Thymus (tissue), 11 donors: ENCODE data around the gene ARHGAP10. TPM values are rescaled to one million over a fixed set of nuclear protein-coding genes. Genes with fewer than 3 reads are reported as not detected.

Source experiments
- DNase-seq, 9 donors: peaks; one replicate each; pipeline ENCODE4 v3.0.0-alpha.2; 2013; ENCODE audit warnings: low spot score in 9 of 9, low read depth in 6 of 9, missing footprints in 1 of 9
- H3K27ac ChIP-seq, 2 donors: one replicate each; pipeline ENCODE4 v1.5.1; 2013; ENCODE audit warnings: control low read depth in 1 of 2, low read depth in 1 of 2, low read length in 1 of 2, mild to moderate bottlenecking in 1 of 2, moderate library complexity in 1 of 2
- H3K27me3 ChIP-seq, 2 donors: one replicate each; pipeline ENCODE4 v1.5.1; 2013; ENCODE audit warnings: low read length in 1 of 2; ENCODE audit not compliant: control insufficient read depth in 2 of 2, insufficient read depth in 1 of 2
- H3K36me3 ChIP-seq, 2 donors: one replicate each; pipeline ENCODE4 v1.5.1; 2013; ENCODE audit warnings: low read length in 1 of 2, mild to moderate bottlenecking in 1 of 2, moderate library complexity in 1 of 2; ENCODE audit not compliant: control insufficient read depth in 2 of 2, insufficient read depth in 2 of 2
- H3K4me1 ChIP-seq, 2 donors: one replicate each; pipeline ENCODE4 v1.5.1; 2013; ENCODE audit warnings: low read length in 2 of 2; ENCODE audit not compliant: control insufficient read depth in 2 of 2, insufficient read depth in 2 of 2
- H3K4me3 ChIP-seq, 2 donors: one replicate each; pipeline ENCODE4 v1.5.1; 2013; ENCODE audit warnings: low read length in 2 of 2, control low read depth in 1 of 2, mild to moderate bottlenecking in 1 of 2
- H3K9me3 ChIP-seq, 2 donors: one replicate each; pipeline ENCODE4 v1.5.1; 2013; ENCODE audit warnings: low read length in 1 of 2, mild to moderate bottlenecking in 1 of 2; ENCODE audit not compliant: control insufficient read depth in 2 of 2, insufficient read depth in 1 of 2
- WGBS: extraction: QIAGEN DNeasy Blood & Tissue Kit; methylation state at CpG from one replicate; pipeline ENCODE4 v1.1.7; 2013; 5-methylcytosine and 5-hydroxymethylcytosine counted together
- polyA plus RNA-seq: library from polyadenylated mRNA; stranded (reverse); fragments of 200-250 nt; gene quantifications from one replicate; pipeline ENCODE4 v1.2.3, GENCODE V29; 2013
- total RNA-seq: library from RNA; stranded (reverse); fragments of 120-200 nt; gene quantifications from one replicate; pipeline ENCODE4 v1.2.4, GENCODE V29; 2013
- donor health status: healthy.

The ARHGAP10 gene
- total and polyA plus RNA-seq, 2 donors: 11.8 to 13.4 TPM

GRCh38 chr4:147942729-147943128, 210.8 kb downstream of the ARHGAP10 start:
- WGBS: 73% methylated on average over 5 of the region's 5 CpGs
- H3K9me3 ChIP-seq: no peaks in the 10 kb centered on the region
- H3K4me3 ChIP-seq: no peak overlapping the region
- H3K27ac ChIP-seq: no peak overlapping the region
- no peaks in the 10 kb centered on the region for H3K27me3 ChIP-seq
- DNase-seq: no peak
- no peaks in the 10 kb centered on the region for H3K4me1 ChIP-seq
- no peaks in the 10 kb centered on the region for H3K36me3 ChIP-seq

- Histone ChIP-seq H3K4me1 (no peaks in the 10 kb centered on the region), H3K9me3 (no peaks in the 10 kb centered on the region), H3K36me3 (no peaks in the 10 kb centered on the region), H3K27ac (no peak overlapping the region), H3K27me3 (no peaks in the 10 kb centered on the region), H3K4me3 (no peak overlapping the region)
- 83% methylated on average over 3 of the region's 3 CpGs for WGBS
- no peak for DNase-seq
These were observed 211.3 kb downstream of the ARHGAP10 start for GRCh38 chr4:147943159-147943638.

GRCh38 chr4:147944249-147944648, 212.4 kb downstream of the ARHGAP10 start:
- 77% methylated on average over 1 of the region's 1 CpG for WGBS
- Histone ChIP-seq H3K36me3 (no peaks in the 10 kb centered on the region), H3K27ac (no peak overlapping the region), H3K9me3 (no peaks in the 10 kb centered on the region), H3K4me3 (no peak overlapping the region), H3K4me1 (no peaks in the 10 kb centered on the region), H3K27me3 (no peaks in the 10 kb centered on the region)
- peak in 1 of 9 donors; percentile 3 for DNase-seq

- H3K4me3 ChIP-seq: no peak overlapping the region
- H3K4me1 ChIP-seq: no peaks in the 10 kb centered on the region
- no peaks in the 10 kb centered on the region for H3K9me3 ChIP-seq
- DNase-seq: no peak
- WGBS: 97% methylated on average over 10 of the region's 10 CpGs
- H3K27ac ChIP-seq: no peak overlapping the region
- H3K27me3 ChIP-seq: no peaks in the 10 kb centered on the region
- H3K36me3 ChIP-seq: no peaks in the 10 kb centered on the region
These were observed 212.9 kb downstream of the ARHGAP10 start for GRCh38 chr4:147944670-147945260.

GRCh38 chr4:147948336-147948735, 216.4 kb downstream of the ARHGAP10 start:
- WGBS: 98% methylated on average over 5 of the region's 5 CpGs
- H3K27me3 ChIP-seq: no peaks in the 10 kb centered on the region
- H3K36me3 ChIP-seq: no peaks in the 10 kb centered on the region
- no peak overlapping the region for H3K4me3 ChIP-seq
- H3K27ac ChIP-seq: no peak overlapping the region
- H3K4me1 ChIP-seq: no peaks in the 10 kb centered on the region
- no peaks in the 10 kb centered on the region for H3K9me3 ChIP-seq
- no peak for DNase-seq

- no peaks in the 10 kb centered on the region for H3K9me3 ChIP-seq
- no peaks in the 10 kb centered on the region for H3K36me3 ChIP-seq
- H3K4me1 ChIP-seq: no peaks in the 10 kb centered on the region
- no peaks in the 10 kb centered on the region for H3K27me3 ChIP-seq
- no peak for DNase-seq
- 98% methylated on average over 1 of the region's 1 CpG for WGBS
- no peak overlapping the region for H3K4me3 ChIP-seq
- H3K27ac ChIP-seq: no peak overlapping the region
These were observed 218.4 kb downstream of the ARHGAP10 start for GRCh38 chr4:147950261-147950660.

- Histone ChIP-seq H3K27me3 (no peaks in the 10 kb centered on the region), H3K4me3 (no peak overlapping the region), H3K9me3 (no peaks in the 10 kb centered on the region), H3K4me1 (no peaks in the 10 kb centered on the region), H3K27ac (no peak overlapping the region), H3K36me3 (no peaks in the 10 kb centered on the region)
- WGBS: 28% methylated on average over 2 of the region's 2 CpGs
- no peak for DNase-seq
These were observed 219.0 kb downstream of the ARHGAP10 start for GRCh38 chr4:147950841-147951240.

- DNase-seq: no peak
- 96% methylated on average over 2 of the region's 2 CpGs for WGBS
- no peaks in the 10 kb centered on the region for H3K36me3 ChIP-seq
- H3K4me1 ChIP-seq: no peaks in the 10 kb centered on the region
- no peak overlapping the region for H3K27ac ChIP-seq
- no peaks in the 10 kb centered on the region for H3K27me3 ChIP-seq
- no peaks in the 10 kb centered on the region for H3K9me3 ChIP-seq
- no peak overlapping the region for H3K4me3 ChIP-seq
These were observed 223.0 kb downstream of the ARHGAP10 start for GRCh38 chr4:147954850-147955249.

- 91% methylated on average over 4 of the region's 4 CpGs for WGBS
- H3K27me3 ChIP-seq: no peaks in the 10 kb centered on the region
- no peak overlapping the region for H3K27ac ChIP-seq
- no peaks in the 10 kb centered on the region for H3K36me3 ChIP-seq
- DNase-seq: no peak
- no peaks in the 10 kb centered on the region for H3K4me1 ChIP-seq
- no peak overlapping the region for H3K4me3 ChIP-seq
- H3K9me3 ChIP-seq: no peaks in the 10 kb centered on the region
These were observed 224.1 kb downstream of the ARHGAP10 start for GRCh38 chr4:147955827-147956558.
